T-helper 1 cell treated with Interleukin-12 subunit alpha and Interleukin-12 subunit beta and Interleukin-4 antibody, amounts not matched to agents 30 μg/mL and 1 μg/mL, for 36 hours (primary cell): ENCODE measurements around the gene FHIP1A.

Experiments used
- H3K27ac Mint-ChIP-seq: one replicate; pipeline ENCODE4 v1.8.0; 2021; ENCODE audit warnings: mild to moderate bottlenecking, mixed read lengths
- H3K27me3 Mint-ChIP-seq: one replicate; pipeline ENCODE4 v1.8.0; 2021; ENCODE audit warnings: low read depth, mixed read lengths
- H3K36me3 Mint-ChIP-seq: one replicate; pipeline ENCODE4 v1.8.0; 2021; ENCODE audit warnings: low read depth, mixed read lengths
- H3K4me1 Mint-ChIP-seq: one replicate; pipeline ENCODE4 v1.8.0; 2021; ENCODE audit warnings: low read depth, mixed read lengths
- H3K4me3 Mint-ChIP-seq: one replicate; pipeline ENCODE4 v1.8.0; 2021; ENCODE audit warnings: mild to moderate bottlenecking, moderate library complexity, mixed read lengths
- H3K9me3 Mint-ChIP-seq: one replicate; pipeline ENCODE4 v1.8.0; 2021; ENCODE audit warnings: mixed read lengths

Gene FHIP1A

DNA sequence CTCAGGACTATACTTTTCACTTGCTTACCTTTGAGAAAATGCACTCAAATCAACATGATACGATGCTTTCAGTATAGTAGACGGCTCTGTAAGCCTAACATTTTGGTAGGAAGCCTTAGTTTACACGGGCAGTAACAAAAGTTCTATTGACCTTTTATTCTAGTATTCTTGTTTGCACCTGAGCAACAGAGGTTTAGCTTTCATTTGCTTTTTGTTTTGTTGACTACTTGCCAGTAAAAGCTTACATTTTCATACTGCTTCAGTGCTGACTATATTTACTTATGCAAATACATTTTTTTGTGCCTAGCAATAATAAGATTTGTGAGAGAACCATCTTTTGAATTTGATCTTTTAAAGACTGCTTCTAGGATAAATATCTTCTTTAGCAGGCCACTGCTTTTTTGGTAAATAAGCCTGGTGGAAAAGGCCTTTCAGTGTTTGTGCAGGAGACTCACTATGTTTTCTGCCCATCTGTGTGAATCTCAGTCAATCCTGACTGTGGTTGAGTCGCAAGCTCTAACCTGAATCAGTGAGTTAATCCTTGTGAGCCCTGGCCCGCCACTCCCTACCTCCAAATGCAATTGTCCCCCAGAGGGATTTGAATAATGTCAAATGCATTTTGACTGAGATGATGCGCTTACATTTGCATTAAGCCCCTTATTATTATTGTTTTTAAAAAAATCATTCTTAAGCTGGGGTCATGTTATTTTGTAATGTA lies 21.9 kb downstream of the FHIP1A start:
- Mint-ChIP-seq H3K27ac (no peak overlapping the region), H3K4me1 (peaks cover 3% of the 10 kb centered on the region), H3K36me3 (no peaks in the 10 kb centered on the region), H3K4me3 (no peak overlapping the region), H3K9me3 (no peaks in the 10 kb centered on the region), H3K27me3 (peaks cover 17% of the 10 kb centered on the region)

- no peaks in the 10 kb centered on the region for H3K9me3 Mint-ChIP-seq
- no peak overlapping the region for H3K4me3 Mint-ChIP-seq
- peaks cover 13% of the 10 kb centered on the region for H3K27me3 Mint-ChIP-seq
- H3K4me1 Mint-ChIP-seq: peaks cover 3% of the 10 kb centered on the region
- no peak overlapping the region for H3K27ac Mint-ChIP-seq
- H3K36me3 Mint-ChIP-seq: no peaks in the 10 kb centered on the region
Observed at GRCh38 chr4:151431728-151432127, 22.8 kb downstream of the FHIP1A start.

DNA sequence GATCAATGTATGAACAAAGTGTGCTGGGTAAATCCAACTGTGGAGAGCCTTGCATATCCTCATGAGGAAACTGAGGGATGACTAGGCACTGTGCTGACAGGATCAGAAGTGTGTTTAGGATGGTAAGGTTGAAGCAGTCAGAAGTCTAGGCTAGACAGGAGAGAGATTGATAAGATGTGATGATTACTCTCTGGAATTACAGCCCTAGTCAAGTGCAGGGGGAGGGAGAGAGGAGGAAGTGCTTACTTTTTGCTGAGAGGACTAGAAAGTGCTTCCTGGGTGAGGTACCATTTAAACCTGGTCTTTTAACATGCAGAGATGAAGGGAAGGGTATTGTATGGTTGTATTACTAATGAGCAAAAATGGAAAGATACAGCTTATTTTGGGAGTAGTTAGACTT lies 23.7 kb downstream of the FHIP1A start:
- Mint-ChIP-seq H3K4me3 (no peak overlapping the region), H3K27me3 (peaks cover 11% of the 10 kb centered on the region), H3K9me3 (no peaks in the 10 kb centered on the region), H3K27ac (no peak overlapping the region), H3K4me1 (peaks cover 3% of the 10 kb centered on the region), H3K36me3 (no peaks in the 10 kb centered on the region)

DNA sequence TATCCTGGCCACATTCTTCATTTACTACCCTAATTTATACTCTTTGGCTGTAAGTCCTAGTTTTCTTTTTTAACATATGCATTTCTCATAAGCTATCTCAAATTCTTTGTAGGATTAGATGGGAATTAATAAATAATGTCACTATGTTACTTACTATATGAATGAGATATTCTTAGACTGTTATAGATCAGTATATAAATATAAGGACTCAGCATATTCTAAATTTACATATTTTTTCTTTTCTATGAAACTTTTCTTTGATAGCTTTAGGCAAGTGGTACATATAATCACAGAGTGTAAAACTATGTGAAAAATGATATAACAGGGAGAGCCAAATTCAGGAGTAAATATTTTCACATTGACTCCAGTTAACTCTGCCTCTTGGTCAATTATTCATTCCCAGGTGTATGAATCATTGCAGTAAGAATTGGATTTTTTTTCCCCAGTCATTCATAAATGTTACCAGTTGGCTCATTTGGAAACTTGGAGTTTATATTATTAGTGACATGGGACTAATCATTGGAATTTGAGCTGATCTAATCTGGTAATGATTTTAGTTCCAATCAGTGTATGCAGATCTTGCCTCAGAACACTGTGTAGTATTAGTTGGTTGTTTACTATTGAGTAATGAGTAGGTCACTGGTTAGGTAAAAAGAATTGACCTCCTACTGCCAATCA lies 25.3 kb downstream of the FHIP1A start:
- no peak overlapping the region for H3K4me3 Mint-ChIP-seq

GRCh38 chr4:151436093-151436518 lies 27.1 kb downstream of the FHIP1A start:
- Mint-ChIP-seq H3K4me1 (no peaks in the 10 kb centered on the region), H3K9me3 (no peaks in the 10 kb centered on the region), H3K27ac (no peak overlapping the region), H3K36me3 (no peaks in the 10 kb centered on the region), H3K27me3 (peaks cover 14% of the 10 kb centered on the region), H3K4me3 (no peak overlapping the region)

More for the DNA sequence above, 25.3 kb downstream of the FHIP1A start:
- Mint-ChIP-seq H3K4me1 (peaks cover 3% of the 10 kb centered on the region), H3K27me3 (peaks cover 7% of the 10 kb centered on the region), H3K27ac (no peak overlapping the region), H3K36me3 (no peaks in the 10 kb centered on the region), H3K9me3 (no peaks in the 10 kb centered on the region)

DNA sequence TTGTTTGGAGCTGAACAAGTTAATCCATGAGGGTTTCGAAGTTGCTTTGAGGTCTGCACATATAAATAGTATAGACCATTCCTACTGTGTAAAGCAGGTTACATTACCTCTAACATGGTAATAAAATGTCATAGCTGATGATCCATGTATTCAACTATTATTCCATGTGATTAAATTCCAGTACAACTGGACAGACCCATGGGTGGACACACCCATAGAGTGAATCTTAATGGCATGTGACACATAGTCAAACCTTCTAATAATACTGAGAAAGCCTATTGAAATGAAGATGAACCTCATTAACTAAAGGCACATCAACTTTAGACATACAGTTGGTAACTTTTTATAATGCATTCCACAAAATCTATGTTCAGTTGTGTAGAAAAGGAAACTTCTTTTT lies 28.5 kb downstream of the FHIP1A start:
- Mint-ChIP-seq H3K27me3 (peaks cover 13% of the 10 kb centered on the region), H3K4me1 (no peaks in the 10 kb centered on the region), H3K9me3 (no peaks in the 10 kb centered on the region), H3K36me3 (no peaks in the 10 kb centered on the region), H3K27ac (no peak overlapping the region), H3K4me3 (no peak overlapping the region)

GRCh38 chr4:151438154-151438553 lies 29.2 kb downstream of the FHIP1A start:
- Mint-ChIP-seq H3K27ac (no peak overlapping the region), H3K9me3 (no peaks in the 10 kb centered on the region), H3K27me3 (peaks cover 10% of the 10 kb centered on the region), H3K4me3 (no peak overlapping the region), H3K4me1 (no peaks in the 10 kb centered on the region), H3K36me3 (no peaks in the 10 kb centered on the region)

- Mint-ChIP-seq H3K9me3 (no peaks in the 10 kb centered on the region), H3K36me3 (no peaks in the 10 kb centered on the region), H3K27ac (no peak overlapping the region), H3K27me3 (peaks cover 13% of the 10 kb centered on the region), H3K4me3 (no peak overlapping the region), H3K4me1 (no peaks in the 10 kb centered on the region)
Observed at GRCh38 chr4:151439320-151439719, 30.3 kb downstream of the FHIP1A start.

DNA sequence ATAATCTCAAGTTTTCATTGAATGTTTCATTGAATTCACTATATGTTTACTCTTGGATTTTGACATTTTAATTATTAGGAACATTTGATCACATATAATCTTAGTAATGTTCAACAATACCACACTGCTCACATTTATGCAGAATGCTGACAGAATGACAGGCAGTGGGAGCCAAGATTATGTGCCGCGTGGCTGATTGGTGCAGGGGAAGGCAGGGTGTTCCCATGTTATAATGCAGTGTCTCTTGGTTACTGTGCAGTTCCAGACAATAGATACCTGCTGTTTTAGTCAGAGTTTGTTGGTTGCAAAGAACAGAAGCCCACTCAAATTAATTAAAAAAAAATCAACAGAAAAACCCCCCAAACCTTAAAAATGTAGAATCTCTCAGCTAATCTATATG lies 33.0 kb downstream of the FHIP1A start:
- H3K4me1 Mint-ChIP-seq: no peaks in the 10 kb centered on the region
- H3K36me3 Mint-ChIP-seq: no peaks in the 10 kb centered on the region
- H3K27ac Mint-ChIP-seq: no peak overlapping the region

DNA sequence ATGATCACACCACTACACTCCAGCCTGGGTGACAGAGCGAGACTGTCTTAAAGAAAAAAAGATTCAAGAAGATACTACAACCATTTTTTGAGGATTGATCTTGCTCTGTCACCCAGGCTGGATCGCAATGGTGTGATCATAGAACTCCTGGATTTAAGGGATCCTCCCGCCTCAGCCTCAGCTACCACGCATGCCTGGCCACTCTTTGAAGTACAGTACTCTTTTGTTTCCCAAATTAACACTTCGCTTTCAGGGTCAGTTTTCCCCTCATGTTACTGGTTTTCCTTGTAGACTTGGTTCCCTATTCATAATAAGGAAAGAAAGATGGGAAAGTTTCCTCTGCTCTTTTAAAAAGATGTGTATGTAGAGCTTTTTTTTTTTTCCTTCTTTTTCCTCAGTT lies 34.3 kb downstream of the FHIP1A start:
- Mint-ChIP-seq H3K4me3 (no peak overlapping the region), H3K9me3 (no peaks in the 10 kb centered on the region), H3K4me1 (no peaks in the 10 kb centered on the region), H3K27ac (no peak overlapping the region), H3K27me3 (peaks cover 14% of the 10 kb centered on the region), H3K36me3 (no peaks in the 10 kb centered on the region)

More for the DNA sequence above, 33.0 kb downstream of the FHIP1A start:
- H3K9me3 Mint-ChIP-seq: no peaks in the 10 kb centered on the region
- no peak overlapping the region for H3K4me3 Mint-ChIP-seq
- peaks cover 14% of the 10 kb centered on the region for H3K27me3 Mint-ChIP-seq

DNA sequence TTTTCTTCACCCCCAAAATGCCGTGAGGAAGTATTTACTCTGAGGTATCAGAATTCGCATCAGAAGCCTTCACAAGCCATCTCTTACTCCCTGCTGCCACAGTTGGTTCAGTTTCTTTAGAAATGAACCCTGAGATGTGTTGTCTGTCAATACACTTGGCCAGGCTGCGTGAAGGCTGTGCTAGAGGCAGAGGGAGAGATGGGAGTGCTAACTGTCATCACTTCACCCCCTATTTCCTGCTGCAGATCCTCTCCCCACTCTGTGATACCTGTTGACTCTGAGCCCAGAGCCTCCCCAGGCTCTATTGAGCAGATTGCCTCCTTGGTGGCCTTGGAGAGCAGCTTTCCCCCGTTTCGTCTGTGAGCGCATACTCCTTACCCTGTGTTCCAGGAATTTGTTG lies 34.8 kb downstream of the FHIP1A start:
- Mint-ChIP-seq H3K27me3 (peaks cover 14% of the 10 kb centered on the region), H3K9me3 (no peaks in the 10 kb centered on the region), H3K27ac (no peak overlapping the region), H3K4me3 (no peak overlapping the region), H3K4me1 (no peaks in the 10 kb centered on the region), H3K36me3 (no peaks in the 10 kb centered on the region)

DNA sequence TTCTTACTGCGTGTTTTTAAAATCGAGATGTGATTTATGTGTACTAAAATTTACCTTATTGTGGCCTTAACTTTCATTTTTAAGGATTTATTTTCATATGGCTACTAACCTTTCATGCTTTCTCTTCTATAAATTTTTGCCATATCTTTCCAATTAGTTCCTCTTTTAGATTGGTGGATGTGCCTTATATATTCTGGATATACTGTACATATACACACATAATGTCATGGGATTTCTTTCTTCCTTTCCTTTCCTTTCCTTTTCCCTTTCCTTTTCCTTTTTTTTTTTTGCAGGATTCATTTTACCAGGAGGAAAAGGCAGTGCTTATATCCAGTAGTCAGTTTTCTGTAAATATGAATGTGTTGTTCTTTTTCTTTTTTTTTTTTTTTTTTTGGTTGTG lies 37.2 kb downstream of the FHIP1A start:
- Mint-ChIP-seq H3K27ac (no peak overlapping the region), H3K36me3 (no peaks in the 10 kb centered on the region), H3K4me3 (no peak overlapping the region), H3K9me3 (no peaks in the 10 kb centered on the region), H3K4me1 (no peaks in the 10 kb centered on the region), H3K27me3 (peaks cover 11% of the 10 kb centered on the region)

DNA sequence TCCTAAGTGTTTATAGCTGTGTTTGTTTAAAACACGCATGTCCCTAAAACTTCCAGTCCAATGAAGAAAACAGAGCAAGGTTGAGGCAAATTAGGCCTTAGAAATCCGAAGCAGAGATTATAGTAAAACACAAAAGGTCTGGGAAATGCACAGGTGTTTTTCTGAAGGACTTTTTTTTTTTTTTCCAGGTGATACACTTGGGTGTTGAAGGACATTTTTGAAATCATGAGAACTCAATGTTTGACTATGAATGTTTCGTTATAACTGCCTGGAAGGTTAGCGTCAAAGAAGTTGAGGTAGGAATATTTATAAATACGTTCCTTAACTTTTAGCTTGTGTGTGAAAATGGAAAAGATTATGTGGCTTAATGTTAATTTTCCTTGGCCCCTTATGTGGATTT lies 45.5 kb downstream of the FHIP1A start:
- H3K4me3 Mint-ChIP-seq: no peak overlapping the region
- no peaks in the 10 kb centered on the region for H3K4me1 Mint-ChIP-seq
- H3K9me3 Mint-ChIP-seq: no peaks in the 10 kb centered on the region
- peaks cover 2% of the 10 kb centered on the region for H3K27me3 Mint-ChIP-seq
- H3K27ac Mint-ChIP-seq: no peak overlapping the region
- H3K36me3 Mint-ChIP-seq: no peaks in the 10 kb centered on the region

DNA sequence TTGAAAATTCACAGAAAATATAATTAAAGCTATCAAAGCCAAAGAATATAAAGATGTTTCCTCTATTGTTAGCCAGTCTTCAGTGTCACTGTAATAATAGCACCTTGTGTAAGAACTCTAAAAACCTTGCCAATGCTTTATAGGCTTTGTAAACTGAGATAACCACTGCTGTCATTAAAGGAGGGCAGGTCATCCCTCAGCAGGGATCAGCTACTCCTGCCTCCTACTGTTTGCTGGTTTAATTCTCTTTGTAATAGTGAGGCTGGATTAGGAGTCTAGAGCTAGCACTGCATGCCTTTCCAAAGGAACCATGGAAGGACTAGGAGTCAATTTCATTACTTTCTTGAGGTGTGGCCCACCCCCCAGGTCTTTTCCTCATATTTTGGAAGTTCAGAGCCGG lies 46.2 kb downstream of the FHIP1A start:
- Mint-ChIP-seq H3K27me3 (no peaks in the 10 kb centered on the region), H3K27ac (no peak overlapping the region), H3K4me3 (no peak overlapping the region), H3K36me3 (no peaks in the 10 kb centered on the region), H3K4me1 (no peaks in the 10 kb centered on the region), H3K9me3 (no peaks in the 10 kb centered on the region)

GRCh38 chr4:151458148-151458547 lies 49.2 kb downstream of the FHIP1A start:
- H3K4me1 Mint-ChIP-seq: no peaks in the 10 kb centered on the region
- no peaks in the 10 kb centered on the region for H3K9me3 Mint-ChIP-seq
- H3K27ac Mint-ChIP-seq: no peak overlapping the region

More at GRCh38 chr4:151458148-151458547, 49.2 kb downstream of the FHIP1A start:
- no peaks in the 10 kb centered on the region for H3K36me3 Mint-ChIP-seq
- peaks cover 6% of the 10 kb centered on the region for H3K27me3 Mint-ChIP-seq
- H3K4me3 Mint-ChIP-seq: no peak overlapping the region
